GM10266 (cell line): ENCODE results near the gene CNNM3.
A peak's percentile ranks its signal among the peaks of the same experiment; 100 is the strongest.

Experiments
- DNase-seq: peaks from one replicate; pipeline ENCODE4 v3.0.0; 2012; ENCODE audit errors: extremely low spot score
- TF ChIP-seq, protein P1 (sequence below): IDR thresholded peaks from 2 replicates; pipeline ENCODE4 v1.5.1; 2012; ENCODE audit warnings: mild to moderate bottlenecking, low read depth; ENCODE audit not compliant: control insufficient read depth, insufficient read depth; ENCODE audit errors: missing control alignments

CNNM3 gene

DNA sequence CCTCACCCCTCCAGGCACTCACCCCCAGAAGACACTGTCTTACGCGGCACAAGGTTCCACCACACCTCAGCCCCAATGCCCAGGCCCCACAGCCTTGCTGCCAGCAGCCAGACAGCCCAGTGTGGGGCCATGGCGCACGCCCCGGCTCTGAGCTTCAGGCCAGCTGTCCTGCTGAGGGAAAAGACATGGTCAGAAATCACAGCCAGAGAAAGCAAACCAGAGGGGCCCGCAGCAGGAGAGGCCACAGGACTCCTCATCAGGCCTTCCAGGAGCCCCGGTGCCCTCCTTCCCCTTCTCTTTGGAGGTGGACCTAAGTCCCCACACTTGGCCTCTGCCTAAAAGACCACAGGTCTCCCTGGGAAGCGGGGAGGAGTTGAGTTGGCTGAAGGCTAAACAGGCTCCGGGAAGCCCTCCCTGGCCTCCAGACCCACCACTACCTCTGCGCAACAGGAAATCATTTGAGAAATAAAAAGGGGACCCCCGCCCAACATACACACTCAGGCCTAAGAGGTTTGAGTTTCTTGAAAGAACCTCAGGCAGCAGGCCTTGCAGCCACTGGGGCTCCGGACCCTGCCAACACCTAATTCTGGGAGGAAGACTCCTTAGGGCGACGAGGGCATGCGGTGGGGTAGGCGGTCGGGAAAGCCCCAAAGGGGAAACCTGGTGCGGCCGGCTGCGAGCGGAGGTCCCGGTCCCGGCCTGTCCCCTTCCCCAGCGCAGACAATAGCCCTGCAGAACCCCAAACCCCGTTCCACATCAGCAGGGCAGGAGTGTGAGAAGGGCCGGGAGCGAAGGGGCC lies 51.9 kb downstream of the CNNM3 start:
- DNase-seq, result no peak
- TF ChIP-seq, protein P1, sequence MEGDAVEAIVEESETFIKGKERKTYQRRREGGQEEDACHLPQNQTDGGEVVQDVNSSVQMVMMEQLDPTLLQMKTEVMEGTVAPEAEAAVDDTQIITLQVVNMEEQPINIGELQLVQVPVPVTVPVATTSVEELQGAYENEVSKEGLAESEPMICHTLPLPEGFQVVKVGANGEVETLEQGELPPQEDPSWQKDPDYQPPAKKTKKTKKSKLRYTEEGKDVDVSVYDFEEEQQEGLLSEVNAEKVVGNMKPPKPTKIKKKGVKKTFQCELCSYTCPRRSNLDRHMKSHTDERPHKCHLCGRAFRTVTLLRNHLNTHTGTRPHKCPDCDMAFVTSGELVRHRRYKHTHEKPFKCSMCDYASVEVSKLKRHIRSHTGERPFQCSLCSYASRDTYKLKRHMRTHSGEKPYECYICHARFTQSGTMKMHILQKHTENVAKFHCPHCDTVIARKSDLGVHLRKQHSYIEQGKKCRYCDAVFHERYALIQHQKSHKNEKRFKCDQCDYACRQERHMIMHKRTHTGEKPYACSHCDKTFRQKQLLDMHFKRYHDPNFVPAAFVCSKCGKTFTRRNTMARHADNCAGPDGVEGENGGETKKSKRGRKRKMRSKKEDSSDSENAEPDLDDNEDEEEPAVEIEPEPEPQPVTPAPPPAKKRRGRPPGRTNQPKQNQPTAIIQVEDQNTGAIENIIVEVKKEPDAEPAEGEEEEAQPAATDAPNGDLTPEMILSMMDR, result no peak

DNA sequence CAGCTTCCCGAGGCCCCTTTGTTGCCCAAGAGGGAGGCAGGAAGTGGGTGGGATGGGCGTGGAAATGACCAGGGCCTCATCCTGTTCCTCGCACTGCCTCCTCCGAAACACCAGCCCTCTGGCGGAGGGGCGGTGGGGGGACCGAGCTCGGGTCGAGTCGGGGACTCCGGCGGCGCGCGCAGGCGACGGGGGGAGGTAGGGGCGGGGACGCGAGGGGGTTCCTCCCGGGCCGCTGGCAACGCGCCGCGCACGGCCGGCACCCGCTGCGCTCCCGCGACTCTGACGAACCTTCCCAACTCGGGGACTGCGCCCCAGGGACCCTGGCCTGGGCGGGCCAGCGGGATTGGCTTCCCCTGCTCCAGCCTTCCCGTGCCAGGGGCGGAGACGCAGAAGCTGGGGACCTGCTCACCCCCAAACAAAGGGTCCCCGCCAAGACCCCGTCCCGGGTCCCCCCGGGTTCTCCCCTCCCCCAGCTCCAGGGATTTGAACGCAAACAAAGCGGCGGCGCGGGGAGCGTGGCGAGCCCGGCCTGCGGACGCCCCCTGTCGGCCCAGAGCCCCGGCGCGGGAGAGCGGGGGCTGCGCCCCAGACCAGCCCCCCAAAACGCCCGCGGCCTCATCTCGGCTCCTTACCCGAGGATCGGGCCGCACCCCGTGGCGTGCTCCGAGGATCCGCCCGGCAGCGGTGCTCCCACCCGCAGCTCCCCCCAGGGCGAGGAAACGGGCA lies 52.6 kb downstream of the CNNM3 start:
- TF ChIP-seq, protein P1, result peak; percentile 69
- DNase-seq, result peak; percentile 93

DNA sequence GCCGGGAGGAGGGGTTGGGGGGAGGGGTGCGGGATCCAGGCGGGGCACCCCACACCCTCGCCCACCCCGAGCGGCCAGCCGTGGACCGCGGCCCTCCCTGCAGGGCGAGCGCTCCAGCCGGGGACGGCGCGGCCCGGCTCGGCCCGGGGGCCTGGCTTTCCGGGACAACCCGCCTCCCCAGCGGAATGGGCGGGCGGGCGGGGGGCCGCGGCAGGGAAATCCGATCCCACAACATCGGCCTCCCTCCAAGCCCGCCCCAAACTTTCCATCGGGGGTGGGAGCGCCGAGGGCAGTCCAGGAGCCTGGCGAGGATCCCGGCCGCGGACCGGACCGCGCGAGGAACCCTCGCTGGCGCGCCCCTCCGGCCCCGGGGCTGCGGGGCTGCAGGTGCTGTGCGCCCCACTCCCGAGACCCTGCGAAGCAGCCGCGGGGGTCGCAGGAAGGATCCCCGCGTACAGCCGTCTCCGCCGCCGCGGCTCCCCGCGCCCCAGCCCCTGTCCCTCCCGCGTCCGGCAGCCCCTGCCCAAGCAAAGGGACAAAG lies 53.3 kb downstream of the CNNM3 start:
- peak; percentile 60 for DNase-seq
- TF ChIP-seq, protein P1, result no peak

DNA sequence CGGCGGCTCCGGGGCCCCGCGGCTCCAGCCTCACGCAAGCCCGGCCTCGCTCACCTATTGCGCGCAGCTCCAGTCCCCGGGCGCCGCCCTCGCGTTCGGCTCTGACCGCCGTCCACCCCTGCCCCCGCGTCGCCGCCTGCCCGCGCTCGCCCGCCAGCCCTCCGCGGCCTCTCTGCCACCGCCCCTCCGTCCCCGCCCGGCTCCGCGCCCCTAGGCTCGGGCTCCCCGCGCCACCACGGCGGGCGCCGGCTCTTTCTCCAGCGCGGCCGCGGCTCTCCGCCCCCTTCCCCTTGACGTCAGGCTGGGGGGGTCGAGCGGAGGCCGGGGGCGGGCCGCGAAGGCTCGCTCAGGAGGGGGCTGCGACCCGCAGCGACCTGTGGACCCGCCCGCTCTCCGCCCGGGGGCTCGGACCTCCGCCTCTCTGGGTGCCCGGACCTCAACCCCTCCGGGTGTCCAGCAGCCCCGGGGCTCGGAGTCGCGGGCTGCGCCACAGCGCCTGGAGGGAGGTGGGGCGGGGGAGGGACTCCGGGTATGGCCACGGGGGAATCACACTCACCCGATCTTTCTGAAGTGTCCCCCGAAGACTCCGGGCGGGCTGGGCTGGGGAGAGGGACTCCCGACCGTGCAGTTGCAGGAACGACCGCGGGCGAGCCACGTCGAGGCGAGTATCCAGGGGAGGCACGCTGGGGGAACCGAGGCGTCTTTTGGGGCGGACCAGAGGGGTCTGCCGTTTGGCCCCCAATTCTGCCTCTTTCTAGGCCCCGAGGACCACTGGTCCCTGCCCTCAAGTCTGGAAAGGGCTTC lies 54.0 kb downstream of the CNNM3 start, which contains the start of gene SEMA4C:
TSS of gene SEMA4C (minus strand) at position 259 of the 804 bp plus-strand sequence. CDS start 2,194 bp downstream, outside the sequence.
- peak; percentile 79 for DNase-seq
- TF ChIP-seq, protein P1, result no peak

DNA sequence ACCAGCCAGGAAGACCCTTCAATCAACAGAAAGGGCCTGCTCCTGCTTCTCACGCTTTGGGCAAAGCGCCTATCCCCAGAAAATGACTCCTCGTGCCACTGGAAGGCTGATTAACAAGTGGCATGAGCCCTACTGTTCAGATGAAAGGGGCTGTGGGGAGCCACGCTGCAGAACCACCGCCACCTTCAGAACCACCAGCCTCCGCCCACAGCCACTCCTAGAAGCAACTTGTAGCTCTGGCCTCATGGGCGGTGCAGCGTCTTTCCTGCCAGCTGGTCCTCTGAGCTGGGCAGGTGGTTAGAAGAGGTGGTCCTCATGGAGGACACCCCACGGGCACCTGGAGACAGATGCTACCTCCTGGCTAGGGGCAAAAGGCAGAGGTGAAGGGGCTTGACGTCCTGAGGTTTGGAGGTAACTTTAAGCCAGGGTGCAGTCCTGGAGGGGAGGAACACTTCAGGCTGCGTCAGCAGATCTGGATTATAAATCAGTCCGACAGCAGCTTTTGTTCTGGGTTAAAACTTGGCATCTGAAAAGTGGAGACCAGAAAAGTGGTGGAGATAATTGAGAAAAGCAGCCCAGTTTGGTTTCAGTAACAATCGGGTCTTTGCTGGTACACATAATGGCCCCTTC lies 54.7 kb downstream of the CNNM3 start:
- TF ChIP-seq, protein P1, result no peak
- DNase-seq, result no peak

DNA sequence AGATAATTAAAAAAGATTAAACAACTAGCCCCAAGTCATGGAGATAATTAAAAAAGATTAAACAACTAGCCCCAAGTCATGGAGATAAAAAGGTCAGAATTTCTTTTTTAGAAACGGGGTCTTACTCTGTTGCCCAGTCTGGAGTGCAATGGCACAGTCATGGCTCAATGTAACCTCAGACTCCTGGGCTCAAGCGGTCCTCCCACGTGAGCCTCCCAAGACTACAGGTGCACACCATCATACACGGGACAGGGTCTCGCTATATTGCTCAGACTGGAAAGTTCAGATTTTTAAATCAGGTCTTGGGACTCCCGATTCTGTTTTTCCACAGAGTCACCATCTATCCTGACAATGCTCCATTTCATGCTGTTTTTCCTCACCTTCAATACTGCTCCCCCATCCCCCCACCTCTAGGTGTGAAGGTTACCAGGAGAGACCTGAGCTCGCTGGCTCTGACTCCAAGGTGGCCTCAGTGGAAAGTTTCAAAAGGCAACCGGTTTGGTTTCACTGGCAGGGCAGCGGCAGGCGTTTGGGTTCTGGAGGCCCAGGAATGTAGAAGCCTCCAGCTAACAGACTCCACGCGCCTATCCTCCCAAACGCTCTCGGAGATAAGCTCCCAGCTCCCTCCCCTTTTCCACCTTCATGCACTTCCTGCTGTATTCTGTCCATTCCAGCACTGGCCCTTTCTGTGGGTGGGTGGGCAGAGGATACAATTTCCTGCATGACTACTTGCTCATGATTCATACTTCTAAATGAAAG lies 56.7 kb downstream of the CNNM3 start:
- no peak for DNase-seq
- TF ChIP-seq, protein P1, result no peak
